HPDE6-E6E7 (cell line): Measurements from ENCODE around the gene CFAP99.
"Not testable (repeated sequence)": the region's sequence is repeated elsewhere in the genome, so short reads cannot be mapped to it uniquely, and the experiment has no call there.

Experiments
- DNase-seq: peaks from one replicate; pipeline ENCODE4 v3.0.0; 2011; ENCODE audit warnings: missing footprints; ENCODE audit errors: extremely low spot score

CFAP99 gene

GRCh38 chr4:2418650-2419571 lies at the start of gene CFAP99:
Gene CFAP99, plus strand, starts transcription at chr4:2418955.
- DNase-seq = peak; percentile 92

GRCh38 chr4:2370597-2371320 lies 48.0 kb upstream of the CFAP99 start:
- DNase-seq = no peak

- DNase-seq = no peak
Measured at GRCh38 chr4:2371765-2372487, 46.8 kb upstream of the CFAP99 start.

- no peak for DNase-seq
Measured at GRCh38 chr4:2372488-2373030, 46.2 kb upstream of the CFAP99 start.

GRCh38 chr4:2373532-2373931 lies 45.2 kb upstream of the CFAP99 start:
- DNase-seq = no peak

- DNase-seq = no peak
Measured at GRCh38 chr4:2375427-2375826, 43.3 kb upstream of the CFAP99 start.

GRCh38 chr4:2377241-2377640 lies 41.5 kb upstream of the CFAP99 start:
- DNase-seq = no peak

GRCh38 chr4:2378401-2378800 lies 40.4 kb upstream of the CFAP99 start:
- no peak for DNase-seq

GRCh38 chr4:2378898-2379297 lies 39.9 kb upstream of the CFAP99 start:
- DNase-seq = no peak

GRCh38 chr4:2380589-2380988 lies 38.2 kb upstream of the CFAP99 start:
- not testable (repeated sequence) for DNase-seq

GRCh38 chr4:2382769-2383202 lies 36.0 kb upstream of the CFAP99 start:
- DNase-seq = not testable (repeated sequence)

- DNase-seq = not testable (repeated sequence)
Measured at GRCh38 chr4:2383220-2383631, 35.5 kb upstream of the CFAP99 start.

GRCh38 chr4:2383760-2384159 lies 35.0 kb upstream of the CFAP99 start:
- no peak for DNase-seq

GRCh38 chr4:2384245-2384644 lies 34.5 kb upstream of the CFAP99 start:
- DNase-seq = no peak

- DNase-seq = no peak
Measured at GRCh38 chr4:2385516-2385915, 33.2 kb upstream of the CFAP99 start.

- no peak for DNase-seq
Measured at GRCh38 chr4:2386717-2387116, 32.0 kb upstream of the CFAP99 start.

GRCh38 chr4:2387218-2387617 lies 31.5 kb upstream of the CFAP99 start:
- no peak for DNase-seq

GRCh38 chr4:2387829-2388228 lies 30.9 kb upstream of the CFAP99 start:
- DNase-seq = no peak

- no peak for DNase-seq
Measured at GRCh38 chr4:2388429-2389182, 30.1 kb upstream of the CFAP99 start.

- no peak for DNase-seq
Measured at GRCh38 chr4:2389691-2390090, 29.1 kb upstream of the CFAP99 start.

GRCh38 chr4:2390146-2390545 lies 28.6 kb upstream of the CFAP99 start:
- no peak for DNase-seq
